T-helper 1 cell treated with Interleukin-12 subunit alpha and Interleukin-12 subunit beta and Interleukin-4 antibody, amounts not matched to agents 30 μg/mL and 1 μg/mL, for 36 hours (primary cell): ENCODE results near the gene DOCK9.

Source experiments
- H3K27ac Mint-ChIP-seq: one replicate; pipeline ENCODE4 v1.8.0; 2021; ENCODE audit warnings: mild to moderate bottlenecking, mixed read lengths
- H3K27me3 Mint-ChIP-seq: one replicate; pipeline ENCODE4 v1.8.0; 2021; ENCODE audit warnings: low read depth, mixed read lengths
- H3K36me3 Mint-ChIP-seq: one replicate; pipeline ENCODE4 v1.8.0; 2021; ENCODE audit warnings: low read depth, mixed read lengths
- H3K4me1 Mint-ChIP-seq: one replicate; pipeline ENCODE4 v1.8.0; 2021; ENCODE audit warnings: low read depth, mixed read lengths
- H3K4me3 Mint-ChIP-seq: one replicate; pipeline ENCODE4 v1.8.0; 2021; ENCODE audit warnings: mild to moderate bottlenecking, moderate library complexity, mixed read lengths
- H3K9me3 Mint-ChIP-seq: one replicate; pipeline ENCODE4 v1.8.0; 2021; ENCODE audit warnings: mixed read lengths

The DOCK9 gene

GRCh38 chr13:98792785-98793495 lies 184.9 kb downstream of the DOCK9 start:
- Mint-ChIP-seq H3K4me3 (no peak overlapping the region), H3K36me3 (peaks cover 40% of the 10 kb centered on the region), H3K4me1 (peaks cover 3% of the 10 kb centered on the region), H3K27me3 (peaks cover 13% of the 10 kb centered on the region), H3K27ac (no peak overlapping the region), H3K9me3 (peaks cover 3% of the 10 kb centered on the region)

- H3K36me3 Mint-ChIP-seq, result peaks cover 36% of the 10 kb centered on the region
- peaks cover 19% of the 10 kb centered on the region for H3K27me3 Mint-ChIP-seq
- H3K9me3 Mint-ChIP-seq, result peaks cover 3% of the 10 kb centered on the region
- H3K4me1 Mint-ChIP-seq, result no peaks in the 10 kb centered on the region
- no peak overlapping the region for H3K4me3 Mint-ChIP-seq
- H3K27ac Mint-ChIP-seq, result no peak overlapping the region
Measured at GRCh38 chr13:98792321-98792720, 185.5 kb downstream of the DOCK9 start.

- H3K36me3 Mint-ChIP-seq, result peaks cover 29% of the 10 kb centered on the region
- no peak overlapping the region for H3K27ac Mint-ChIP-seq
- H3K4me3 Mint-ChIP-seq, result no peak overlapping the region
- H3K27me3 Mint-ChIP-seq, result peaks cover 25% of the 10 kb centered on the region
- H3K4me1 Mint-ChIP-seq, result no peaks in the 10 kb centered on the region
- H3K9me3 Mint-ChIP-seq, result peaks cover 3% of the 10 kb centered on the region
Measured at GRCh38 chr13:98791611-98792010, 186.3 kb downstream of the DOCK9 start.

GRCh38 chr13:98787996-98788395 lies 189.9 kb downstream of the DOCK9 start:
- H3K27me3 Mint-ChIP-seq, result peaks cover 25% of the 10 kb centered on the region
- H3K36me3 Mint-ChIP-seq, result peaks cover 7% of the 10 kb centered on the region
- no peak overlapping the region for H3K27ac Mint-ChIP-seq
- H3K4me3 Mint-ChIP-seq, result no peak overlapping the region
- H3K9me3 Mint-ChIP-seq, result no peaks in the 10 kb centered on the region
- no peaks in the 10 kb centered on the region for H3K4me1 Mint-ChIP-seq

- Mint-ChIP-seq H3K4me1 (no peaks in the 10 kb centered on the region), H3K27ac (no peak overlapping the region), H3K36me3 (peaks cover 3% of the 10 kb centered on the region), H3K27me3 (peaks cover 25% of the 10 kb centered on the region), H3K9me3 (no peaks in the 10 kb centered on the region), H3K4me3 (no peak overlapping the region)
Measured at GRCh38 chr13:98787173-98787572, 190.7 kb downstream of the DOCK9 start.

GRCh38 chr13:98786023-98786422 lies 191.8 kb downstream of the DOCK9 start:
- H3K36me3 Mint-ChIP-seq, result no peaks in the 10 kb centered on the region
- peaks cover 25% of the 10 kb centered on the region for H3K27me3 Mint-ChIP-seq
- no peaks in the 10 kb centered on the region for H3K4me1 Mint-ChIP-seq
- no peak overlapping the region for H3K4me3 Mint-ChIP-seq
- no peak overlapping the region for H3K27ac Mint-ChIP-seq
- H3K9me3 Mint-ChIP-seq, result no peaks in the 10 kb centered on the region

GRCh38 chr13:98785405-98785804 lies 192.5 kb downstream of the DOCK9 start:
- Mint-ChIP-seq H3K27ac (no peak overlapping the region), H3K36me3 (no peaks in the 10 kb centered on the region), H3K27me3 (peaks cover 25% of the 10 kb centered on the region), H3K4me3 (no peak overlapping the region), H3K4me1 (no peaks in the 10 kb centered on the region), H3K9me3 (no peaks in the 10 kb centered on the region)

- Mint-ChIP-seq H3K4me1 (no peaks in the 10 kb centered on the region), H3K4me3 (no peak overlapping the region), H3K36me3 (no peaks in the 10 kb centered on the region), H3K9me3 (no peaks in the 10 kb centered on the region), H3K27me3 (peaks cover 25% of the 10 kb centered on the region), H3K27ac (no peak overlapping the region)
Measured at GRCh38 chr13:98784666-98785065, 193.2 kb downstream of the DOCK9 start.

- no peak overlapping the region for H3K27ac Mint-ChIP-seq
- no peak overlapping the region for H3K4me3 Mint-ChIP-seq
- H3K27me3 Mint-ChIP-seq, result peaks cover 18% of the 10 kb centered on the region
- H3K36me3 Mint-ChIP-seq, result no peaks in the 10 kb centered on the region
- no peaks in the 10 kb centered on the region for H3K9me3 Mint-ChIP-seq
- H3K4me1 Mint-ChIP-seq, result no peaks in the 10 kb centered on the region
Measured at GRCh38 chr13:98783856-98784478, 193.9 kb downstream of the DOCK9 start.

GRCh38 chr13:98782654-98783053 lies 195.2 kb downstream of the DOCK9 start:
- H3K27ac Mint-ChIP-seq, result no peak overlapping the region
- peaks cover 10% of the 10 kb centered on the region for H3K27me3 Mint-ChIP-seq
- H3K4me3 Mint-ChIP-seq, result no peak overlapping the region
- H3K36me3 Mint-ChIP-seq, result no peaks in the 10 kb centered on the region
- no peaks in the 10 kb centered on the region for H3K9me3 Mint-ChIP-seq
- no peaks in the 10 kb centered on the region for H3K4me1 Mint-ChIP-seq

- no peaks in the 10 kb centered on the region for H3K36me3 Mint-ChIP-seq
- peaks cover 3% of the 10 kb centered on the region for H3K27me3 Mint-ChIP-seq
- H3K4me1 Mint-ChIP-seq, result no peaks in the 10 kb centered on the region
- no peaks in the 10 kb centered on the region for H3K9me3 Mint-ChIP-seq
- H3K4me3 Mint-ChIP-seq, result no peak overlapping the region
- no peak overlapping the region for H3K27ac Mint-ChIP-seq
Measured at GRCh38 chr13:98781905-98782304, 196.0 kb downstream of the DOCK9 start.

GRCh38 chr13:98781470-98781869 lies 196.4 kb downstream of the DOCK9 start:
- Mint-ChIP-seq H3K9me3 (no peaks in the 10 kb centered on the region), H3K27me3 (no peaks in the 10 kb centered on the region), H3K27ac (no peak overlapping the region), H3K4me3 (no peak overlapping the region), H3K36me3 (no peaks in the 10 kb centered on the region), H3K4me1 (no peaks in the 10 kb centered on the region)

GRCh38 chr13:98781045-98781444 lies 196.8 kb downstream of the DOCK9 start:
- Mint-ChIP-seq H3K27ac (no peak overlapping the region), H3K4me1 (no peaks in the 10 kb centered on the region), H3K4me3 (no peak overlapping the region), H3K9me3 (no peaks in the 10 kb centered on the region), H3K36me3 (no peaks in the 10 kb centered on the region), H3K27me3 (no peaks in the 10 kb centered on the region)

GRCh38 chr13:98780451-98780850 lies 197.4 kb downstream of the DOCK9 start:
- no peak overlapping the region for H3K27ac Mint-ChIP-seq
- H3K4me1 Mint-ChIP-seq, result no peaks in the 10 kb centered on the region
- H3K36me3 Mint-ChIP-seq, result no peaks in the 10 kb centered on the region
- H3K4me3 Mint-ChIP-seq, result no peak overlapping the region
- H3K27me3 Mint-ChIP-seq, result no peaks in the 10 kb centered on the region
- H3K9me3 Mint-ChIP-seq, result no peaks in the 10 kb centered on the region

- Mint-ChIP-seq H3K4me3 (no peak overlapping the region), H3K36me3 (no peaks in the 10 kb centered on the region), H3K4me1 (no peaks in the 10 kb centered on the region), H3K9me3 (no peaks in the 10 kb centered on the region), H3K27ac (no peak overlapping the region), H3K27me3 (no peaks in the 10 kb centered on the region)
Measured at GRCh38 chr13:98779695-98780094, 198.2 kb downstream of the DOCK9 start.
